HuH-7 (cell line): ENCODE data around the gene SLC8A3.
"Not testable (repeated sequence)": the region's sequence is repeated elsewhere in the genome, so short reads cannot be mapped to it uniquely, and the experiment has no call there.

ENCODE experiments used
- DNase-seq: peaks from one replicate; pipeline ENCODE4 v3.0.0; 2011; ENCODE audit warnings: low spot score

SLC8A3 gene

GRCh38 chr14:70188659-70189455 is at the start of gene SLC8A3:
TSS of gene SLC8A3 (minus strand) at chr14:70188951. CDS start at chr14:70168422, 20,529 bp downstream.
- no peak for DNase-seq

GRCh38 chr14:70237710-70238109 is 49.0 kb upstream of the SLC8A3 start:
- no peak for DNase-seq

GRCh38 chr14:70234066-70234950 is 45.6 kb upstream of the SLC8A3 start:
- no peak for DNase-seq

- not testable (repeated sequence) for DNase-seq
Measured at GRCh38 chr14:70231756-70232544, 43.2 kb upstream of the SLC8A3 start.

GRCh38 chr14:70229877-70230640 is 41.3 kb upstream of the SLC8A3 start:
- not testable (repeated sequence) for DNase-seq

GRCh38 chr14:70213721-70214282 is 25.1 kb upstream of the SLC8A3 start:
- no peak for DNase-seq

GRCh38 chr14:70212752-70213151 is 24.0 kb upstream of the SLC8A3 start:
- DNase-seq = no peak

- DNase-seq = no peak
Measured at GRCh38 chr14:70208380-70208779, 19.6 kb upstream of the SLC8A3 start.

GRCh38 chr14:70203686-70204085 is 14.9 kb upstream of the SLC8A3 start:
- DNase-seq = no peak

GRCh38 chr14:70201994-70202393 is 13.2 kb upstream of the SLC8A3 start:
- DNase-seq = no peak

- DNase-seq = no peak
Measured at GRCh38 chr14:70193396-70193795, 4.6 kb upstream of the SLC8A3 start.

- DNase-seq = no peak
Measured at GRCh38 chr14:70192915-70193314, 4.2 kb upstream of the SLC8A3 start.

- no peak for DNase-seq
Measured at GRCh38 chr14:70190156-70190555, 1.4 kb upstream of the SLC8A3 start.

- no peak for DNase-seq
Measured at GRCh38 chr14:70189456-70190077, 816 bp upstream of the SLC8A3 start.

GRCh38 chr14:70188322-70188658 is 461 bp downstream of the SLC8A3 start:
- DNase-seq = no peak

GRCh38 chr14:70186900-70187451 is 1.8 kb downstream of the SLC8A3 start:
- DNase-seq = no peak

- DNase-seq = no peak
Measured at GRCh38 chr14:70183991-70184390, 4.8 kb downstream of the SLC8A3 start.

GRCh38 chr14:70181276-70181675 is 7.5 kb downstream of the SLC8A3 start:
- no peak for DNase-seq

GRCh38 chr14:70180718-70181117 is 8.0 kb downstream of the SLC8A3 start:
- no peak for DNase-seq

- DNase-seq = no peak
Measured at GRCh38 chr14:70177081-70177800, 11.5 kb downstream of the SLC8A3 start.
